Fibroblast of the aortic adventitia (primary cell): ENCODE data around the gene EML3. TPM values are rescaled to one million over a fixed set of nuclear protein-coding genes. Genes with fewer than 3 reads are reported as not detected.

Experiments
- DNase-seq: peaks from one replicate; pipeline ENCODE4 v3.0.0-alpha.2; 2010; ENCODE audit warnings: low read depth
- H3K4me3 ChIP-seq: 2 replicates; pipeline ENCODE4 v1.5.1; 2011; ENCODE audit warnings: low read depth, mild to moderate bottlenecking, control low read depth, low read length, moderate library complexity
- total RNA-seq: library from RNA; depleted of rRNA; stranded (reverse); fragments of >200 nt; gene quantifications from 2 replicates; pipeline ENCODE4 v1.2.3, GENCODE V29; 2012; ENCODE audit warnings: low replicate concordance
- TF ChIP-seq, protein P1 (sequence below): IDR thresholded peaks from 2 replicates; pipeline ENCODE4 v1.5.1; 2011; ENCODE audit warnings: mild to moderate bottlenecking, low read length, control low read depth, inconsistent platforms; ENCODE audit not compliant: insufficient read depth

The EML3 gene
- total RNA-seq, 1 donor, result 22.3 TPM

DNA sequence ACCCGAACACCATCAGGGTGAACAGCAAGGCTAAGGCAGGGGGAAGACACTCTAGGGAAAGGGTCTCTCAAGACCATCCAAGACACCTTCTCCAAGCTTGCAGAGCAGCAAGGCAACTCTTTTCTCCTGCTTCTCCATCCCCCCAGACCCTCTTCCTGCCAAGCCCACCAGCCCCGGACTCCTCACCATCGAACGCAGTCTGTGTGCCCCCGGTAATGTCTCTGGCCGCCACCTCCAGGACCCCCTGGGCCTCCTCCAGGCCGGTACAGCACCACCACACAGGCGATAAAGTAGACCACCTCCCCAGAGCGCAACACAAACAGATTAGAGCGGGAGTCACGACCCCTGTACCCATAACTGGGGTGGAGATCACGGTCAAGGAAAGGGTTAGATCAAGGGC is 3.8 kb downstream of the EML3 start:
- TF ChIP-seq, protein P1, sequence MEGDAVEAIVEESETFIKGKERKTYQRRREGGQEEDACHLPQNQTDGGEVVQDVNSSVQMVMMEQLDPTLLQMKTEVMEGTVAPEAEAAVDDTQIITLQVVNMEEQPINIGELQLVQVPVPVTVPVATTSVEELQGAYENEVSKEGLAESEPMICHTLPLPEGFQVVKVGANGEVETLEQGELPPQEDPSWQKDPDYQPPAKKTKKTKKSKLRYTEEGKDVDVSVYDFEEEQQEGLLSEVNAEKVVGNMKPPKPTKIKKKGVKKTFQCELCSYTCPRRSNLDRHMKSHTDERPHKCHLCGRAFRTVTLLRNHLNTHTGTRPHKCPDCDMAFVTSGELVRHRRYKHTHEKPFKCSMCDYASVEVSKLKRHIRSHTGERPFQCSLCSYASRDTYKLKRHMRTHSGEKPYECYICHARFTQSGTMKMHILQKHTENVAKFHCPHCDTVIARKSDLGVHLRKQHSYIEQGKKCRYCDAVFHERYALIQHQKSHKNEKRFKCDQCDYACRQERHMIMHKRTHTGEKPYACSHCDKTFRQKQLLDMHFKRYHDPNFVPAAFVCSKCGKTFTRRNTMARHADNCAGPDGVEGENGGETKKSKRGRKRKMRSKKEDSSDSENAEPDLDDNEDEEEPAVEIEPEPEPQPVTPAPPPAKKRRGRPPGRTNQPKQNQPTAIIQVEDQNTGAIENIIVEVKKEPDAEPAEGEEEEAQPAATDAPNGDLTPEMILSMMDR, result no peak
- no peak for DNase-seq

DNA sequence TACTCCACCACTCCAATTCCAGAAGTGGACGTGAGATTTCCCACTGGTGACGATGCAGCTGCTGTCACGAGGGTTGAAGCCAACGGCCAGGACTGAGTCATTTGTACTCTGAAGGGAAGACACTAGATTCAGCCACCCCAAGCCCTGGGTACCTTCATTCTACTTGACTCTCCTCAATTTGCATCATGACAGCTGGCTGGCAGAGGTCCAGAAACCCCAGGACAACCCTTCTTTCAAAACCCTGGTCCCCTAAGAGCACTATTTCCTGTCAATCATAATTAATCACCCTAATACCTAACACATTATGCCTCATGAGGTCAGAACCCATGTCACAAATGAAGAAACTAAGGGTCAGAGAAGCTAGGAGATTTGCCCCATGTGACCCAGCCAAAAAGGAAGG is 4.9 kb downstream of the EML3 start:
- TF ChIP-seq, protein P1, result no peak
- no peak for DNase-seq
- H3K4me3 ChIP-seq, result no peak overlapping the region

More for the DNA sequence above, 3.8 kb downstream of the EML3 start:
- H3K4me3 ChIP-seq, result no peak overlapping the region

DNA sequence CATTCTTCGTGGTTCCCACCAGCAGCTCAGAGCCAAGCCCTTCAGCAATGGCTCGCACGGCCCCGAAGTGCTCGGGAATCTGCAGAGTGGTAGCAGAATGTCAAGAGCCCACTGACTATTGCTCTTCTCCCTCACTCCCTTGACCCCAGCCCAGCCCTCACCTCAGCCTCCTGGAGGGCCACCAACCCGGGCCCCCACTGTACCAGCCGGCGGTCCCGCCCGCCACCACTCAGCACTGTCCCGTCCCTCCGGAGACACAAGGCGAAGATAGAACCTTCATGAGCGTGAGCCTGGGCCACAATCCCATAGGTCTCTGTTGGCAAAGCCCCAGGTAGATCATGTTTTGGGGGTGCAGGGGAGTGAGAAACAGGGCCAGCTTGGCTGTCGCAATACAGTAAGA is 6.7 kb downstream of the EML3 start:
- H3K4me3 ChIP-seq, result no peak overlapping the region
- TF ChIP-seq, protein P1, result no peak
- DNase-seq, result no peak

DNA sequence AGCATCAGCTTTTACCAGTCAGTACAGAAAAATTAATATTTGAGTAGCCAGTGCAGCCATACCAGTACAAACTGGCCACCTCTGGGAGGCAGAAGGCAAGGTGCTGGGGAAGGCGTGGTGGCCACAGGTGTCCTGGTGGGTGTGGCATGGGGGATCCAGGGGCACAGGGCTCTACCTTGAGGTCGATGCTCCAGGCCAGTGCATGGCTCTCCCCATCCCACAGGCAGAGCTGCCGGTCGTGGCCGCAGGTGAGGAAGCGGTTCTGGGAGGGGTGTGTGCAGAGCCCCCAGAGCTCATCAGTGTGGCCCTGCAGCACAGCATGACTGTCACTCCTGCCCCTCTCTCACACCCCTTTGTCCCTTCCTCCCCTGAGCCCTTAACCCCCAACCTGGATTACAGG is 7.1 kb downstream of the EML3 start:
- no peak for DNase-seq
- TF ChIP-seq, protein P1, result no peak
- no peak overlapping the region for H3K4me3 ChIP-seq

DNA sequence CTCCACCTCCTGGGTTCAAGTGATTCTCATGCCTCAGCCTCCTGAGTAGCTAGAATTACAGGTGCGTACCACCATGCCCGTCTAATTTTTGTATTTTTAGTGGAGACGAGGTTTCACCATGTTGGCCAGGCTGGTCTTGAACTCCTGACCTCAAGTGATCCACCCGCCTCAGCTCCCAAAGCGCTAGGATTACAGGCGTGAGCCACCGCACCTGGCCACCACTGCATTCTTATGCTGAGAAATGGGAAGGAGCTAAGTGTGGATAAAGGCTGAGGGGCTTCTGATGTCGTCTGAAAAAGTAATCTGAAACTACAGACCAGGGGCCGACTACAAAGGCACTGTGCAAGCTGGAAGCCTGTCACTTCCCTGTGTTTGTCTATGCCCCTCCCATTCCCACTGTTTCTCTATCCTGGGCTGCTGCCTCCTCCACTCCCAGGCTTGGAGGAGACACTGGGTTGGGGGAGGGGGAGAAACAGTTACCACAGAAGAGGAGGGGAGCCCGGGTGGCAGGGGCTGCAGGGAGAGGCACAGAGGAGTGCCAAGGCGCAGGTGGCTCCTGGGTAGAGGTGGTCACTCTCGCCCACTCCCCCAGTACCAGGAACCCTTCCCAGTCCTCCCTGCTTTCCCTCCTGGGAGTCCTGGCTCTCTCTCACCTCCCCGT is 8.0 kb downstream of the EML3 start:
- TF ChIP-seq, protein P1, result no peak
- no peak overlapping the region for H3K4me3 ChIP-seq
- DNase-seq, result no peak

DNA sequence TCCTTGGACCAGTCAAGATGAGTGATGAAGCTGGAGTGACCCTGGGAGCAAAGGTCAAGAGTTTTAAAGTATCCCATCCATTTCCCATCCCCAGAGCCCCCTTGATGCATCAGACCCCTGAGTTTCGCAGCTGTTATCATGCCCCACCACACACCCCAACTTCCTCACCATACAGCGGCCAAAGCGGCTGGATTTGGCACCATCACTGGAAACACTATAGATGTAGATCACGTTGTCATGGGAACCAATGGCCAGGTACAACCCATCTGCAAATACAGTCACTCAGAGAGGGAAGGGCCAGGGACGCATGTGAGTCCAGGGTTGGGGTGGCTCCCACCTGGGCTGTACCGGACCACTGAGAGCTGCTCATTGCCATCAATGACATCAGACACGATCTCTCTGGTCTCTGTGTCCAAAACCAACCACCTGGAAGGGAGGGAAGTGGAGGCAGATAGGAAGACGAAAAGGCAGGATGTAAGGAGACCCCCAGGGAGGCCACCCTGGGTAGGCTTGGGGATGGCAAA is 8.7 kb downstream of the EML3 start:
- no peak overlapping the region for H3K4me3 ChIP-seq
- TF ChIP-seq, protein P1, result no peak
- no peak for DNase-seq

DNA sequence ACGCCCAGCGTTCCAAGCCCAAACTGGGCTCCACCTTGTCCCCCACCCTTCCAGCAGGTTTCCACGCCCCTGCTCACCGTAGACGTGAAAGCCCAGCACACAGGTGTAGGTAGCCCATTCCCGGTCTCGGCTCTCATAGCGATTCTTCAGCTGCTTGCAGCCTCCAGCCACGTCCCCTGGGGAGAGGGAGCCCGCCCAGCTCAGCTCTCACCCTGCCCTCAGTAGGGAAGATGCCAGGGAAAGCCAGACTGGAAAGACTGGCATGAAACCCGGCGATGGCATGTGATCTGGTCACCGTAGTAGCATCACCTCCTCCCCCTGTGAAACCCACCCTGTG is 9.5 kb downstream of the EML3 start:
- peak; percentile 13 for DNase-seq
- peak overlapping the region; percentile 58 for H3K4me3 ChIP-seq
- TF ChIP-seq, protein P1, result no peak
